ENCODE results near the gene GRPEL1. TPM values are rescaled to one million over a fixed set of nuclear protein-coding genes. Genes with fewer than 3 reads are reported as not detected.

Gene GRPEL1
- total RNA-seq, 1 donor from 2014 or later: 31.4 TPM

- no peaks in the 10 kb centered on the region for H3K4me1 Mint-ChIP-seq (ENCODE audit: unreplicated experiment)
- H3K36me3 Mint-ChIP-seq: peaks cover 13% of the 10 kb centered on the region
- no peak for DNase-seq (ENCODE audit: extremely low spot score, unreplicated experiment)
- no peaks in the 10 kb centered on the region for H3K27me3 Mint-ChIP-seq
- no peak for TF ChIP-seq CTCF (conservative IDR thresholded peaks at IDR 0.05)
- no peaks in the 10 kb centered on the region for H3K9me3 Mint-ChIP-seq
- H3K27ac Mint-ChIP-seq: no peak overlapping the region
- no peak overlapping the region for H3K4me3 Mint-ChIP-seq
These were observed 47.0 kb downstream of the GRPEL1 start for GRCh38 chr4:7020856-7021255.

GRCh38 chr4:7020290-7020689 is 47.6 kb downstream of the GRPEL1 start:
- Mint-ChIP-seq H3K4me3 (no peak overlapping the region), H3K27me3 (no peaks in the 10 kb centered on the region), H3K9me3 (no peaks in the 10 kb centered on the region), H3K4me1 (ENCODE audit: unreplicated experiment) (no peaks in the 10 kb centered on the region), H3K36me3 (peaks cover 14% of the 10 kb centered on the region), H3K27ac (no peak overlapping the region)
- TF ChIP-seq CTCF (conservative IDR thresholded peaks at IDR 0.05): no peak
- DNase-seq (ENCODE audit: extremely low spot score, unreplicated experiment): no peak

GRCh38 chr4:7019367-7019766 is 48.5 kb downstream of the GRPEL1 start:
- Mint-ChIP-seq H3K27ac (no peak overlapping the region), H3K4me3 (no peak overlapping the region), H3K4me1 (ENCODE audit: unreplicated experiment) (no peaks in the 10 kb centered on the region), H3K9me3 (no peaks in the 10 kb centered on the region), H3K36me3 (peaks cover 21% of the 10 kb centered on the region), H3K27me3 (no peaks in the 10 kb centered on the region)
- no peak for DNase-seq (ENCODE audit: extremely low spot score, unreplicated experiment)
- TF ChIP-seq CTCF (conservative IDR thresholded peaks at IDR 0.05): no peak

- no peaks in the 10 kb centered on the region for H3K9me3 Mint-ChIP-seq
- H3K36me3 Mint-ChIP-seq: peaks cover 22% of the 10 kb centered on the region
- H3K4me1 Mint-ChIP-seq (ENCODE audit: unreplicated experiment): no peaks in the 10 kb centered on the region
- no peaks in the 10 kb centered on the region for H3K27me3 Mint-ChIP-seq
- no peak for DNase-seq (ENCODE audit: extremely low spot score, unreplicated experiment)
- TF ChIP-seq CTCF (conservative IDR thresholded peaks at IDR 0.05): no peak
- no peak overlapping the region for H3K4me3 Mint-ChIP-seq
- no peak overlapping the region for H3K27ac Mint-ChIP-seq
These were observed 49.6 kb downstream of the GRPEL1 start for GRCh38 chr4:7018281-7018680.

- Mint-ChIP-seq H3K9me3 (no peaks in the 10 kb centered on the region), H3K36me3 (peaks cover 26% of the 10 kb centered on the region), H3K4me1 (ENCODE audit: unreplicated experiment) (no peaks in the 10 kb centered on the region), H3K27me3 (no peaks in the 10 kb centered on the region), H3K4me3 (no peak overlapping the region), H3K27ac (no peak overlapping the region)
- no peak for DNase-seq (ENCODE audit: extremely low spot score, unreplicated experiment)
- TF ChIP-seq CTCF (conservative IDR thresholded peaks at IDR 0.05): no peak
These were observed 50.3 kb downstream of the GRPEL1 start for GRCh38 chr4:7017446-7018048.

- DNase-seq (ENCODE audit: extremely low spot score, unreplicated experiment): no peak
- Mint-ChIP-seq H3K36me3 (peaks cover 26% of the 10 kb centered on the region), H3K4me1 (ENCODE audit: unreplicated experiment) (no peaks in the 10 kb centered on the region), H3K4me3 (no peak overlapping the region), H3K9me3 (no peaks in the 10 kb centered on the region), H3K27ac (no peak overlapping the region), H3K27me3 (no peaks in the 10 kb centered on the region)
- TF ChIP-seq CTCF (conservative IDR thresholded peaks at IDR 0.05): no peak
These were observed 51.4 kb downstream of the GRPEL1 start for GRCh38 chr4:7016512-7016911.
